ENCODE data around the gene PIP4K2B.
"Not testable (repeated sequence)": the region's sequence is repeated elsewhere in the genome, so short reads cannot be mapped to it uniquely, and the experiment has no call there.

PIP4K2B gene

DNA sequence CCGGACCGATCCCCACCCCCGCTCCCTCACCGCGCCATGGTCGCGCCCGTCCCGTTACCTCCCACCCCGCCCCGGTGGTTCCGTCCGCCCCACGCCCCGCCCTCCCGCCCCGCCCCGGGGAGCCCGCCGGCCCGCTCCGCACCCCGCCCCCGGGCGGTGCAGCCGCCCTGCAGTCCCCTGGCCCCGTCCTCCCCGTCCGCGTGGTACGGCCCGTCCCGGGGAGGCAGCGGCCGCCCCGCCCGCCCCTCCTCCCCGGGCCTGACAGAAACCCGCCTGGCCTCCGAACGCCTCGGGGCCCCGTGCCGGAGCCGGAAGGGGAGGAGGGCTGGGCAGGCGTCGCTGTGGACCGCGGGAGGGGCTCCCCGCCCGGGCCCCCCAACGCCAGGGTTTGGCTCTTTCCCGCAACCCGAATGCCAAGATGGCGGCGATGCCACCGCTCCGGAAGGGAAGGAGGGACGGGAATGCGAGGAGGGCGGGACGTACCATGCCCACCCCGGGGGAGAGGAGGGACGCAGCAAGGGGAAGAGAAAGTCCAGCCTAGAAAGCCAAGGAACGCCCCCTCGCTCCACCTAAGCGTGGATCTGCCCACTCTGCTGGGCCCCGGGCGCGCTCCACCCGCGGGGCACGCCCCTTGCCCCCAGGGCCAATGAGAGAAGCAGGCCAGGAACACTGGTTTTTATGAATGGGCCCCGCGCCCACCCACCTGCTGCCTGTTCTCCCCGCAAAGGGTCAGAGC, at the start of gene PIP4K2B:
PIP4K2B (minus strand) TSS at position 56 of the 736 bp plus-strand sequence. CDS start 132 bp downstream, outside the sequence.
- DNase-seq (ENCODE audit: low spot score) = peak; percentile 99

DNA sequence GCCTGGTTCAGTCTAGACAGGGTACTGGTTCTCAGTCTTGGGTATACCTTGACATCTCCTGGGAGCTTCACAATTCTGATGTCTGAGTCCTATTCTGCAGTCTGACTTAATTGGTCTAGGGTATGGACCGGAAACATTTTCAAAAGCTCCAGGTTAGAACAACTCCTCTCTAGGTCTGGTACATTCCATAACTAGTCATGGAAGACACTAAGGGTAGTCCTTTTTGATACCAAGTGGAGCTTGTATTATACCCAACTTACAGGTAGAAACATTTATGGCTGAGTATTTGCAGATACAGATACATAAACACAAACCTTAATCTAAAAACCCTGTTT, 49.2 kb upstream of the PIP4K2B start:
- no peak for DNase-seq (ENCODE audit: low spot score)

DNA sequence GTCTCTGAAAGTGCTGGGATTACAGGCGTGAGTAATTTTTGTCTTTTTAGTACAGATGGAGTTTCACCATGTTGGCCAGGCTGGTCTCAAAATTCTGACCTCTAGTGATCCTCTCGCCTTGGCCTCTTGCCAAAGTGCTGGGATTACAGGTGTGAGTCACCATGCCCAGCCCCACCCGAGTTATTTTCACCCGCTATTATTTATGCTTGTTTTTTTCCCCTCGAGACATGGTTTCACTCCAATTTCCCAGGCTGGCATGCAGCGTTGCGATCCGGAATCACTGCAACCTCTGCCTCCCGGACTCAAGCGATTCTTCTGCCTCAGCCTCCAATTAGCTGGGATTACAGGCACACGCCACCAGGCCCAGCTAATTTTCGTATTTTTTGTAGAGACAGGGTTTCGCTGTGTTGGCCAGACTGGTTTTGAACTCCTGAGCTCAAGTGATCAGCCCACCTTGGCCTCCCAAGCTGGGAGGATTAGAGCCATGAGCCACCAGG, 45.0 kb upstream of the PIP4K2B start:
- no peak for DNase-seq (ENCODE audit: low spot score)

- DNase-seq (ENCODE audit: low spot score) = no peak
Measured at GRCh38 chr17:38825762-38826247, 26.4 kb upstream of the PIP4K2B start.

DNA sequence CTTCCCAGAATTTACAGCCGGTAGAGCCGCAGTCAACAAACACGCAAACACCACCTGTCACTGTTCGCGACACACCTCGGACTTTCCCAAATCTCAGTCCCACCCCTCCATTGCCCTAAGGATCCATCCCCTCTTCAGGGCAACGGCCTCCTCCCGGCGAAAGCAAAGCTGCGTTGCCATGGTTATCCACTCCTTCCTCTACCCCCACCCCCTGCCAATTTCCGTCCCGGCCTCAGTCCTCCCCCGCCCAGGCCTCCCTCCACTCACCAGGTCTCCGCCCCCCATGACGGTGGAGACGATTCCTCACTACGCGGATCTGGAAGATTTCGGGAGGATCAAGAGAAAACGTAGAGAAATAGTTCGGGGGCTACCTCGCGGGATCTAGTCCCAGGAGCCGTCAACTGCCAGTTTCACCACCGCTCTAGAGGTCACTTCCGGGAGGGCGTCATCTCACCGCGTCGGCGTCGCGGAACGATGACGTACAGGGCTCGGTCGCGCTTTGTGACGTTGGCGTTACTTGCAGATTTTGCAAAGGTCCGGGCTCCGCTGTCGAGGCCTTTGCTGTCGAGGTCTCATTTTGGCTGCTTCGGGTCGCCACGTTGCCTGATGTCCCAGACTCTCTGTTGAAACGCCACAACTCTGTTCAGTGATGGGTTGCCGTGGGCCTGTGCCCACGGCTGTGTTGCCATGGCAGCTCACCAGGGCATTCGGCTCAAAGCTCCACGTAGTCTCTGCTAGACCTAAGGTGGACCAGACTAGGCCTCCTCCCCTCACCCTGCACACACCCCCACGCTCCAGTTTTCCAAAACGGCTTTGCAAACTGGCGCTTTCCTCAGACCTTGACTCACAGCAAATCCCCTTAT, 25.8 kb upstream of the PIP4K2B start, which contains the start of gene CWC25:
CWC25 (minus strand) TSS at position 423 of the 863 bp plus-strand sequence; CDS start at position 285, 138 bp downstream.
- peak; percentile 93 for DNase-seq (ENCODE audit: low spot score)

DNA sequence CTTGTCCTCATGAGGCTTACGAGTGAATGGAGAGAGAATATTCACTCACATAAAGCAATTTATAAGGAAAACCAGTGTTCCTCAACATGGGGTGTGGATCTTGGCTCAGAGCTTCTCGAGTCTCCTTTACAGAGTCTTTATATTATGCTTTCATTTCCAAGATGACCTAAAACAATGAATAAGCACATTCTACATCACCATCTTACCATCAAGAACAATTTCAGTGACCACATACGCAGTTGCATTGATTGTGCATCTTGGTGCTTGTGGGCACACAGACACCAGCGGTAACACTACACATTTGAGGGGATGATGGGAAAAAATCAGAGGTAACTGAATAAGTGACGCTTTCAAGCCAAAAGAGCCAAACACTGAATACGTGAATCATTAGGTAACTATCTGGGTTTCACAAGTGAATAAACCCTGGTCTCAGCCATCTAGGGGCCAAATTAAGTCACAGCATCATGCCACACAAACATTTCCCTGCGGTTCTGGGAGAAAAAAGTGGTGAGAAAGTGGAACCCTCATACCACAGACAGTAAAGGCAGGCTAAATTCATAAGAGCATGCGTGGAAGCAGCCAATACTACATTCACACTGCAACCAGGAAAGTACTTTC, 16.3 kb upstream of the PIP4K2B start:
- peak; percentile 58 for DNase-seq (ENCODE audit: low spot score)

DNA sequence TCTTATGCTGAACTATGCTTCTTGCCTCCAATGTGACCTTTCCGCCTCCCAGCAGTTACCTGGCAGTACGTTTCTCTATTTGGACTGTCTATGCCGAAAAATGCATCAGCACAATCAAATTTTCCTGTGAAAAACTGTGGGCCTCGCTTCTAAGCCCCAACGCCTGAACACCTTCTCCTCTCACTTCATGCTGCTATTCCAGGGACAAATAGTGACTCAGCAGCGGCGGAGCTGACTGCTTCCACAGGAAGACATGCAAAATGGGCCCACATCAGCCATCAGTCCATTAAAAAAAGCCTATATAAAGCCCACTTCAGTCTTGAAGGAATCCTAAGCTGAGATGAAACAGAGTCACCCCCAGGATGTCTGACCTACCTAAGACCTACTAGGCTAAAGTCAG, 10.5 kb upstream of the PIP4K2B start:
- no peak for DNase-seq (ENCODE audit: low spot score)

DNA sequence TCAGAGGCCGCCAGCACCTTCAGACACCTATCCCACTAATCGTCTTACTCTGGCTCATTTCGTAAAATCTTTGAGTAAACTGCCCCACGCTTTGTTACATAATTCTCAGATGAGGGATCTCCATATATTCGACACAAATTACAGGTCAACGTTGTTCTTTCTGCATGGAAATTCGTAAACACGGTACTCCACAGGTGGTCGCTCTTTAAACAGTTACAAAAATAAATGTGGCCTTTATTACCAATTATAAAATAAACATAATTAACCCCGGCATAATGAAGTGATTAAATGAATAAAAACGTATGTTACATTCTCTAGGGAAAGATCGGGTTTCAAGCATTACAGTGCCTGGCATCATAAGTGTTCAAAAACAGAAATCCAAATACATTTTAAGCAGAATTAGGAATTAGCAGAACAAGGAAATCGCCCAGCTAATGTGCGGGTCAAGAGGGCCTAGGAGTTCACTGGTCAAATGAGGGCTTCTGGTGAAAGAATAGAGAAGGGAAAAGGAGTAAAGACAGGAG, 943 bp upstream of the PIP4K2B start:
- DNase-seq (ENCODE audit: low spot score) = no peak

DNA sequence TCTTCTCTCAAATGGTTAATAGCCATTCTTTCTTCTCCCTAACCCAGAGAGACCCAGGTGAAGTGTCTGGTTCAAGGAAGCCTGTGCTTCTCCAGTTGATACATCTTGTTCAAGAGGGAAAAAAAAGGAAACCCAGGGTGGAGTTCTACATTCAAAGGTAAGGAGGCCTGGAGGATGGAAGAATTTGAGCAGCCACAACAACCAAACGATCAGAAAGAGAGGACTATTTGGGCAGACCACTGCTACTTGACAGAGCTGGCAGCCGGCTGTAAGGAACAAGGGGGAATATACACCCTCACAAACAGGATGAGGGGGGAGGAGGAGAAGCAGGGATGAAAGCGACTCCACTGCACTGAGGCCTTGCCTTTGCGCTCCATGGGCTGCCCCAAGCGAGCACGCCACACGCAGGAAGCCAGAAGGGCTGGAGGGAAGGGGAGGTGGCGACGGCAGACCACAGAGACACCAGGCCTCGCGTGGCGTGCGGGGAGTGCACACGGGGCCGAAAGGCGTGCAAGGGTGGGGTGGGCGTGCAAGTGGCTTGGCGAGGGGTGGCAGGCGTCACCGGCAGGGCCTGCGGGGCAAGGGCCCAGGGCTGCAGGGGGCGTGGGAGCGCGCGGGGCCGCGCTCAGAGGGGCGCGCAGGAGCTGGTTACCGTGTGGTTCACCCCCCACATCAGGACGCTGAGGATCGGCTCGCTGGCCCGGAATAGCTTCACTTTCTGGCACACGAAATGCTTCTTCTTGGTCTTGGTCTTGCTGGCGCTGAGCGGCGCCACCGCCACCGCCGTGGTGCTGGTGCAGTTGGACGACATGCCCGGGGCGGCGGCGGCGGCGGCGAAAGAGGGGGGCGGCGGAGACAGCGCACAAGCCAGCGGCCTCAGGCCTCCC, 499 bp downstream of the PIP4K2B start:
- DNase-seq (ENCODE audit: low spot score) = peak; percentile 58

GRCh38 chr17:38797828-38798227, 1.5 kb downstream of the PIP4K2B start:
- no peak for DNase-seq (ENCODE audit: low spot score)

- no peak for DNase-seq (ENCODE audit: low spot score)
Measured at GRCh38 chr17:38797158-38797490, 2.2 kb downstream of the PIP4K2B start.

DNA sequence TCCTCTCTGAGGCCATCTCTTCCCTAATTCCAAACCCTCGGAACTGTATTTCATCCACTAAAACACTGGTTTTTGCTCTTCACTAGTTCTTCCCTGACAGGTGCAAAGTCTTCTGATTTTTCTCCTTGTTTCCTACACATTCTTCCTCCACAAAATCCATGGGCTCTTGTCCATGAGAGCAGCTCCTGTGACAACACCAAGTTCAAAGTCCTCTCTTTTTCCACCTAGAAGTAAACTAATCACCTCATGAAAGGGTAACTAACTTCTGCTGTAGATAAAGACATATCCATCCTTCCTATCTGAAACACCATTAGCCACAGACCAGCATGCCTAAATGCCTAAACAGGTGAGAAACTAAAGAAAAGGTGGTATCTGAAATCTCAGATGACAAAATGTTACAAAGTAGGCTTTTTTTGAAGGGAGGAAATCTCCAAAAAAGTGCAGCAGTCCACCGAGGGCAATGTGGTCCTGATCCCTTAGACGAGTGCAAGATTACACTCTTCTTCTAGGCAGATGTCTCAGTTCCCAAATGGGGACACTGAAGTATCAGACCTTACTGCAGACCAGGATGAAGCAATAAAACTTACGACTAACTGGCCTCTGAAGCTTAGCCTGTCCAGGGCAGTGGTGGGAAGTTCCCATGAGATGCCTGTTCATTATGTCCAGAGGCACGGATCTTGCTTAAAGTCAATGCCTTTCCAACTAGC, 2.8 kb downstream of the PIP4K2B start:
- DNase-seq (ENCODE audit: low spot score) = no peak

DNA sequence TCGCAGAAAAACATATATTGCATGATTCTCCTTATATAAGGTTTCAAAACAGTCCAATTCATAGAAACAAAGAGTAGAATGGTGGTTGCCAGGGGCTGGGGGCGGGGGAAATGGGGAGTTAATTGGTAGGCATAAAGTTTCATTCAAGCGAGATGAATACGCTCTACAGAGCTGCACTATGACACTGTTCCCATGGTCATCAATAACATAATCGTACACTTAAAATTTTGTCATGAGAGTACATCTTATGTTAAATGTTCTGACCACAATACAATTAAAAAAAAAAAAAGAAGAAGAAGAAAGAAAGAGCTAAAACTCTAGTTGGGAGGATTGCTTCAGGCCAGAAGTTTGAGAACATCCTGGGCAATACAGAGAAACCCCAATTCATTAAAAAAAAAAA, 5.1 kb downstream of the PIP4K2B start:
- no peak for DNase-seq (ENCODE audit: low spot score)

- DNase-seq (ENCODE audit: low spot score) = no peak
Measured at GRCh38 chr17:38791162-38791561, 8.2 kb downstream of the PIP4K2B start.

DNA sequence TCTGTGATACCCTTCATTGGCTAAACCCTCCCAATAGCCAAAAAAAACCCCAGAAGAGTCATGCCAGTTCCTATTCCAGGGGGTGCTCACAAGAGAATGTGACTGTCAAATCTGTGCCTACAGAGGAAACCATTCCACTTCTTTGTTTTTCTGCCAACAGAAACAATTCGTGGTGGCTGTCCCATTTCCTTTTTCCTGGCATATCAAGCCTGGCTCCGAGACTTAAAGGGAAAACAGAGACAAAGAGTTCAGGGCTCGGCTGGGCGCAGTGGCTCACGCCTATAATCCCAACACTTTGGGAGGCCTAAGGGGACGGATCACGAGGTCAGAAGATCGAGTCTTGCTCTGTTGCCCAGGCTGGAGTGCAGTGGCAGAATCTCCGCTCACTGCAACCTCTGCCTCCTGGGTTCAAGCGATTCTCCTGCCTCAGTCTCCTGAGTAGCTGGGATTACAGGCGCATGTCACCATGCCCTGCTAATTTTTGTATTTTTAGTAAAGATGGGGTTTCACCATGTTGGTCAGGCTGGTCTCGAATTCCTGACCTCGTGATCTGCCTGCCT, 9.1 kb downstream of the PIP4K2B start:
- DNase-seq (ENCODE audit: low spot score) = not testable (repeated sequence)

DNA sequence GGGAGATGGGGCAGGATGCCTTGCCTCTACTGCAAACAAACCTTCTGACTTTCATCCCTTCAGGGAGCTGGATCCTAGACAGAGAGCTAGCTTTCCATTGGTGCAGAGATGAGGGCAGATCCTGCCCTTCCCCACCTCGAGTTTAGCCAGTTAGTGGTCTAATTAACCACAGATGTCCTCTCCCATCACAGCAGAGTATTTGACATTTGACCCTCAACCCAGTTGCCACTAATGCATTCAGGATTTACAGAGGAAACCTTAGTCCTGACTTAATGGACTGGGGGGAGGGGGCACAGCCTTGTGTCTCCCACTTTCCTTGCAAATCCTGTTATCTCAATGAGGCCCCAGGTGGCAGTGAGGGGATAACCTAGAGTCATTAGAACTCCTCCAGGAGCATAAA, 10.2 kb downstream of the PIP4K2B start:
- no peak for DNase-seq (ENCODE audit: low spot score)

GRCh38 chr17:38787999-38788398, 11.4 kb downstream of the PIP4K2B start:
- not testable (repeated sequence) for DNase-seq (ENCODE audit: low spot score)

DNA sequence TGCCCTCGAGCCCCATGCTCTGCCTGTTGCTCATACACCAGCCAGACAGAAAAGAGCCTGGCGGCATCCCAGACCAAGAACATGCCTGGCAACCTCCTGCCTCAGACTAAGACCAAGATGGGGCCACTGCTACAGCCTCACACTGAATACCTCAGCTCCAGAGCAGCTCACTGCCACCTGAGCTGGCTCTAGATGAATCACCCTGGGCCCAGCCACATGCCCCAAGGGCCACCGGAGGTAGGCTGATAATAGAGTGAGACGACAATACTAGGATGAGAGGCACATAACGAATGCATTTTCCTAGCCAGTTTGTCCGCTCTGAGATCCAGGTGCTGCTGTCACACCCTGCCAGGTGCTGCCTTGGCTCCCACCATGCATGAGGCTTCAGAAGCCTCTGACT, 13.0 kb downstream of the PIP4K2B start:
- no peak for DNase-seq (ENCODE audit: low spot score)

DNA sequence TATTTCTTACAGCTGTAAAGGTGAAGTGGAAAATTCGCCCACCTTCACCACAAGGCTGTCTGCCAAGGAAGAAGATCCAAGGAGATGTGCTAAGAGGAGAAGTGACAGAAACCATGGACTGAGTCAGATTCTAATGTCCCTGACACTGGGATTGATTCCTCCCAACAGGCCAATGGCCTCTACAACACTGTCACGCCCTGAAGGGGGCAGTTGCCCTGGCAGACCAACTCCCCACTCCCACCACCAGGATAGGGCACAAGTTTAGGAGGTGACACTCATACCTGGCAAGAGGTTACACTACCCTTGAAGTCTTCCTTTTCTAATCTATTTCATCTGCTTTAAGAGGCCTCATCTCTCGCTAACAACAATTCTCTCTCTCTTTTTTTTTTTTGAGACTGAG, 16.1 kb downstream of the PIP4K2B start:
- DNase-seq (ENCODE audit: low spot score) = no peak
